Caco-2 (cell line): Measurements from ENCODE around the gene SSTR5. TPM values are rescaled to one million over a fixed set of nuclear protein-coding genes. Genes with fewer than 3 reads are reported as not detected.

Source experiments
- BruUV-seq: library from RNA; stranded (reverse); fragments of 400-500 nt; replicated peaks from 2 replicates; lab custom pipeline; 2021; lab: Mats Ljungman, UMichigan
- CTCF ChIA-PET: fragments of 300-600 bp; sonication (Branson Sonifier 250); formaldehyde crosslinking; loops from one replicate; lab custom pipeline; 2022; ENCODE audit warnings: antibody characterized with exemption; lab: Charles Lee
- POLR2A ChIA-PET: fragments of 300-600 bp; sonication (Branson Sonifier 250); formaldehyde crosslinking; loops from one replicate; lab custom pipeline; 2022; ENCODE audit warnings: antibody characterized with exemption; lab: Charles Lee
- DNase-seq, 2 experiments: peaks; one replicate each; pipeline versions ENCODE4 v3.0.0 to v3.0.0-alpha.2; 2020 to 2022
- H3K27me3 ChIP-seq: replicated peaks from 2 replicates; pipeline ENCODE4 v1.6.0; 2011; ENCODE audit warnings: low read length; ENCODE audit not compliant: control insufficient read depth, insufficient read depth
- H3K36me3 ChIP-seq: 2 replicates; pipeline ENCODE4 v1.5.1; 2011; ENCODE audit warnings: low read length; ENCODE audit not compliant: control insufficient read depth, insufficient read depth
- H3K4me1 ChIP-seq: fragments of 250-450 bp; sonication (Bioruptor Pico); 2 replicates; pipeline ENCODE4 v1.5.1; 2020; ENCODE audit warnings: mild to moderate bottlenecking
- H3K4me3 ChIP-seq: 2 replicates; pipeline ENCODE4 v1.5.1; 2011; ENCODE audit warnings: low read depth, mild to moderate bottlenecking, control low read depth, low read length
- H3K9me3 ChIP-seq: fragments of 250-450 bp; sonication (Bioruptor Pico); 2 replicates; pipeline ENCODE4 v1.5.1; 2020; ENCODE audit warnings: mild to moderate bottlenecking, moderate library complexity
- H3K27ac Mint-ChIP-seq: one replicate; pipeline ENCODE4 v1.8.0; 2022; ENCODE audit warnings: mixed read lengths; ENCODE audit not compliant: unreplicated experiment
- H3K27me3 Mint-ChIP-seq: one replicate; pipeline ENCODE4 v1.8.0; 2022; ENCODE audit warnings: mixed read lengths; ENCODE audit not compliant: insufficient read depth, unreplicated experiment
- H3K36me3 Mint-ChIP-seq: one replicate; pipeline ENCODE4 v1.8.0; 2022; ENCODE audit warnings: mild to moderate bottlenecking, mixed read lengths; ENCODE audit not compliant: insufficient read depth, unreplicated experiment
- H3K4me1 Mint-ChIP-seq: one replicate; pipeline ENCODE4 v1.8.0; 2022; ENCODE audit warnings: low read depth, mixed read lengths; ENCODE audit not compliant: unreplicated experiment
- H3K4me3 Mint-ChIP-seq: one replicate; pipeline ENCODE4 v1.8.0; 2022; ENCODE audit warnings: mild to moderate bottlenecking, moderate library complexity, mixed read lengths; ENCODE audit not compliant: unreplicated experiment
- H3K9me3 Mint-ChIP-seq: one replicate; pipeline ENCODE4 v1.8.0; 2022; ENCODE audit warnings: mixed read lengths; ENCODE audit not compliant: unreplicated experiment
- intact Hi-C: fragments of 100-400 bp; cut with micrococcal nuclease; formaldehyde crosslinking; loops from one replicate; pipeline ENCODE4 v1.10.0; 2022; ENCODE audit not compliant: unreplicated experiment
- total RNA-seq: library from RNA; stranded (reverse); gene quantifications from 2 replicates; pipeline ENCODE4 v1.2.3, GENCODE V29; 2022
- TF ChIP-seq, protein P1 (sequence below), 2 experiments: fragments of 200-600 bp in 1 of 2; IDR thresholded peaks; 1 replicate in 1 of 2; 2 replicates in 1 of 2; pipeline versions ENCODE4 v1.5.1 to v1.8.0; 2011 to 2022; ENCODE audit warnings: antibody characterized with exemption in 1 of 2, control low read depth in 1 of 2, inconsistent platforms in 1 of 2, low read depth in 1 of 2, low read length in 1 of 2, mild to moderate bottlenecking in 1 of 2, moderate library complexity in 1 of 2; ENCODE audit not compliant: insufficient read depth in 1 of 2, severe bottlenecking in 1 of 2, unreplicated experiment in 1 of 2

SSTR5 gene
- total RNA-seq, 1 experiment from 2014 or later, result 0.23 TPM

DNA sequence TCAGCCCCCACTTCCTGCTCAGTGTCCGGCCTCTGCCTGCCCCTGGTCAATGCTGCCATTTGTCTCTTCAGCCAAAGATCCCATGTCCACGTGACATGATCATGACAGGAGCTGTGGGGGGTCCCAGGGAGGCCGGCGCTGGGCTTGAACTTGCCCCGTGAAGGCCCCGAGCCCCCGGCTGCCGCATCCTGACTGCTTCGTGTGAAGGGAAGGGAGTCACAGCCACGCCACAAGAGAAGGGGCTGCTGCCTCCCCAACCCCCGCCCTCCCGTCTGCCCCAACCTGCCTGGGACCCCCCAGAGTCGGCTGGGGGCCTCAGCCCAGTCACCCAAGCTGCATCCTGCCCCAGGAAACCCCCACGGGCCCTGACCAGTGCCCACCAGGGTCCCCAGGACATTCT, 14.3 kb upstream of the SSTR5 start:
- intact Hi-C loops, result no loop called here
- no peaks in the 10 kb centered on the region for H3K36me3 Mint-ChIP-seq
- TF ChIP-seq, protein P1, sequence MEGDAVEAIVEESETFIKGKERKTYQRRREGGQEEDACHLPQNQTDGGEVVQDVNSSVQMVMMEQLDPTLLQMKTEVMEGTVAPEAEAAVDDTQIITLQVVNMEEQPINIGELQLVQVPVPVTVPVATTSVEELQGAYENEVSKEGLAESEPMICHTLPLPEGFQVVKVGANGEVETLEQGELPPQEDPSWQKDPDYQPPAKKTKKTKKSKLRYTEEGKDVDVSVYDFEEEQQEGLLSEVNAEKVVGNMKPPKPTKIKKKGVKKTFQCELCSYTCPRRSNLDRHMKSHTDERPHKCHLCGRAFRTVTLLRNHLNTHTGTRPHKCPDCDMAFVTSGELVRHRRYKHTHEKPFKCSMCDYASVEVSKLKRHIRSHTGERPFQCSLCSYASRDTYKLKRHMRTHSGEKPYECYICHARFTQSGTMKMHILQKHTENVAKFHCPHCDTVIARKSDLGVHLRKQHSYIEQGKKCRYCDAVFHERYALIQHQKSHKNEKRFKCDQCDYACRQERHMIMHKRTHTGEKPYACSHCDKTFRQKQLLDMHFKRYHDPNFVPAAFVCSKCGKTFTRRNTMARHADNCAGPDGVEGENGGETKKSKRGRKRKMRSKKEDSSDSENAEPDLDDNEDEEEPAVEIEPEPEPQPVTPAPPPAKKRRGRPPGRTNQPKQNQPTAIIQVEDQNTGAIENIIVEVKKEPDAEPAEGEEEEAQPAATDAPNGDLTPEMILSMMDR (IDR thresholded peaks at IDR 0.05; ENCODE audit: insufficient read depth in 1 of 2, low read depth in 1 of 2, low read length in 1 of 2, severe bottlenecking in 1 of 2, unreplicated experiment in 1 of 2), result no peak

DNA sequence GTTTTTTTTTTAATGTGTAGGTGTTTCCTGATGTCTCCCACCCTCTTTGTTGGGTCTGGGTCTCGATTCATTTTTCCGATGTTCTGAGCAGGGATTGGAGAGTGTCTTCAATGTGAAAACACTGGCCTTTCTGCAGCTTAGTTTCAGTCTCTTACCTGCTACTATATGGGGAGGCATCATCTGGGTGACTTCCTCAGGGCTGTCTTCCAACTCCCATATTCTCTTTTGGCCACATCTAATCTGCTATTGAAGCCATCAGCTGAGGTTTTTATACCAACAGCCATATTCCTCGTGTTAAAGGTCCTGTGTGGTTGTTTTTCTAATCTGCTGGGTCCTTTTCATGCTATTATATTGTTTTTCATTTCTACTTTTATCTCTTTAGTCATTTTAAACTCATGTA, 13.2 kb upstream of the SSTR5 start:
- Mint-ChIP-seq H3K9me3 (no peaks in the 10 kb centered on the region), H3K4me1 (no peaks in the 10 kb centered on the region), H3K27ac (no peak overlapping the region), H3K27me3 (peaks cover 4% of the 10 kb centered on the region), H3K36me3 (no peaks in the 10 kb centered on the region), H3K4me3 (no peak overlapping the region)
- H3K27me3 ChIP-seq, result no peaks in the 10 kb centered on the region
- BruUV-seq, result no TSS peak
- DNase-seq, result no peak
- H3K4me3 ChIP-seq, result no peak overlapping the region
- intact Hi-C loops, result no loop called here
- ChIA-PET CTCF (no interaction called here), POLR2A (no interaction called here)
- no peaks in the 10 kb centered on the region for H3K36me3 ChIP-seq
- H3K4me1 ChIP-seq, result no peaks in the 10 kb centered on the region
- no peaks in the 10 kb centered on the region for H3K9me3 ChIP-seq
- TF ChIP-seq, protein P1 (IDR thresholded peaks at IDR 0.05; ENCODE audit: insufficient read depth in 1 of 2, low read depth in 1 of 2, low read length in 1 of 2, severe bottlenecking in 1 of 2, unreplicated experiment in 1 of 2), result no peak

More for the DNA sequence above, 14.3 kb upstream of the SSTR5 start:
- Histone ChIP-seq H3K36me3 (no peaks in the 10 kb centered on the region), H3K4me1 (no peaks in the 10 kb centered on the region), H3K9me3 (no peaks in the 10 kb centered on the region), H3K4me3 (no peak overlapping the region), H3K27me3 (no peaks in the 10 kb centered on the region)
- H3K27ac Mint-ChIP-seq, result no peak overlapping the region
- no peaks in the 10 kb centered on the region for H3K4me1 Mint-ChIP-seq
- H3K9me3 Mint-ChIP-seq, result no peaks in the 10 kb centered on the region
- H3K27me3 Mint-ChIP-seq, result no peaks in the 10 kb centered on the region
- CTCF ChIA-PET, result interaction anchor here (1.2 kb wide), 1 partner anchor 42 kb away, joined by 5 read pairs; no protein-coding TSS in a partner anchor
- no TSS peak for BruUV-seq
- no peak overlapping the region for H3K4me3 Mint-ChIP-seq
- POLR2A ChIA-PET, result no interaction called here
- DNase-seq, result no peak

DNA sequence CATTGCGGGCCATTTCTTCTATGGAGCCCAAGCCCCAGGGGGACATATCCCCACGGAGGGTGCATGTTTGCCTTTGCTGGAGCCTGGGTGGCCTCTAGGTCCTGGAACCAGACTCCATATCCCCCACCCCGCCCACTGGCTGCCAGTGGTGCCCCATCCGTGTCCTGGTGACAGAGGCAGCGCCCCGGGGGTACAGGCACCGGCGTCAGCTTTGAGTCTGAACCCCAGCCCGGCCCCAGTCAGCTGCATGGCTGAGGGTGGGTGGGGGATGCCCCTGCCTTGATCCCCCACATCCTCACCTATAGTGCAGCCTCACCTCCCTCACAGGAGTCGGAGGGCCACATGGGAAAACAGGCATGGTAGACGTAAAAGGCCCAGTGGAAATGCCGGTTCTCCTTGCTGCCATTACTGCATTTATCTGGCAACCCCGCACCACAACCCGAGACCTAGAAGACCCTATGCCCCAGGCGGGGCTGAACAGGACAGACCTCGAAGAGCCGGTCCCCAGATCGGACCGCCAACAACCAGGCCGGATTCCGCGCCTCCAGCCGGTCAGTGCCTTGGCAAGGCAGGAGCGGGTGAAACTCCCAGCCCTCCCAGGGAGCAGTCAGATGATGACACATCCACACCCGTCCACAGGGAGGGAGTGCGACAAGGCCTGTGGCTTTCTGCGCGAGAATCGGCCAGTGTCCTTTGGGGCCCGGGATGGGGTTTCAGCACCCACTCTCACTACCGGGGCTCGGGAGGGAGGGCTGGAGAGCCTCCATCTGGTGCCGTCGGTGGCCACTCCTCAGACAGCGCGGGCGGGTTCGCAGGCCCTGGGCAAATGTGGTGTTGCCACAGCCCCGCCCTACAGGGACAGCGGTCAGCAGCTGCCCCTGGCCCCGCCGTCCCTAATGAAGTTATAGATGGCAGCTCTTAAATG, 11.9 kb upstream of the SSTR5 start:
- no peaks in the 10 kb centered on the region for H3K9me3 Mint-ChIP-seq
- peaks cover 7% of the 10 kb centered on the region for H3K27me3 Mint-ChIP-seq
- H3K4me3 Mint-ChIP-seq, result no peak overlapping the region
- no peaks in the 10 kb centered on the region for H3K9me3 ChIP-seq
- TF ChIP-seq, protein P1 (IDR thresholded peaks at IDR 0.05; ENCODE audit: insufficient read depth in 1 of 2, low read depth in 1 of 2, low read length in 1 of 2, severe bottlenecking in 1 of 2, unreplicated experiment in 1 of 2), result no peak
- H3K36me3 ChIP-seq, result no peaks in the 10 kb centered on the region
- H3K4me1 Mint-ChIP-seq, result no peaks in the 10 kb centered on the region
- intact Hi-C loops, result no loop called here
- no peaks in the 10 kb centered on the region for H3K27me3 ChIP-seq
- no peak overlapping the region for H3K4me3 ChIP-seq
- DNase-seq, result no peak
- H3K27ac Mint-ChIP-seq, result no peak overlapping the region
- ChIA-PET POLR2A (no interaction called here), CTCF (no interaction called here)
- no peaks in the 10 kb centered on the region for H3K36me3 Mint-ChIP-seq
- no TSS peak for BruUV-seq
- no peaks in the 10 kb centered on the region for H3K4me1 ChIP-seq
